PC-3 (cell line): ENCODE measurements around the gene PLD1. TPM values are rescaled to one million over a fixed set of nuclear protein-coding genes. Genes with fewer than 3 reads are reported as not detected.

ENCODE experiments used
- ATAC-seq: fragments of 200-7000 bp; cut with Tn5 transposase; 2 replicates; pipeline ENCODE4 v1.9.1; 2020; ENCODE audit warnings: mild to moderate bottlenecking, moderate library complexity
- BruUV-seq: library from RNA; stranded (reverse); fragments of 400-500 nt; replicated peaks from 2 replicates; lab custom pipeline; 2021; lab: Mats Ljungman, UMichigan
- CTCF ChIA-PET: fragments of 300-600 bp; sonication (Branson Sonifier 250); formaldehyde crosslinking; loops from one replicate; lab custom pipeline; 2022; ENCODE audit warnings: antibody characterized with exemption; lab: Charles Lee
- POLR2A ChIA-PET: fragments of 300-600 bp; sonication (Branson Sonifier 250); formaldehyde crosslinking; loops from one replicate; lab custom pipeline; 2022; ENCODE audit warnings: antibody characterized with exemption; ENCODE audit not compliant: unreplicated experiment; lab: Charles Lee
- DNase-seq: peaks from one replicate; pipeline ENCODE4 v3.0.0-alpha.2; 2015
- H2AFZ ChIP-seq: fragments of 300-600 bp; sonication (generic); 2 replicates; pipeline ENCODE4 v1.6.0; 2016; ENCODE audit warnings: antibody characterized with exemption, low read length
- H3F3A ChIP-seq: fragments of 300-600 bp; sonication (generic); one replicate; pipeline ENCODE4 v1.6.0; 2017; ENCODE audit warnings: antibody characterized with exemption, low read length, control low read depth, mild to moderate bottlenecking; ENCODE audit not compliant: unreplicated experiment
- H3K27ac ChIP-seq: fragments of 300-600 bp; sonication (generic); 2 replicates; pipeline ENCODE4 v1.5.1; 2016; ENCODE audit warnings: mild to moderate bottlenecking, low read length
- H3K27me3 ChIP-seq: fragments of 300-600 bp; sonication (generic); 2 replicates; pipeline ENCODE4 v1.6.1; 2016; ENCODE audit warnings: low read length, mixed read lengths
- H3K36me3 ChIP-seq: fragments of 300-600 bp; sonication (generic); 2 replicates; pipeline ENCODE4 v1.6.1; 2016; ENCODE audit warnings: low read depth, mixed run types, low read length, mixed read lengths
- H3K4me1 ChIP-seq: fragments of 300-600 bp; sonication (generic); 2 replicates; pipeline ENCODE4 v1.5.1; 2016; ENCODE audit warnings: low read length; ENCODE audit not compliant: insufficient read depth
- H3K4me2 ChIP-seq: fragments of 300-600 bp; sonication (generic); 2 replicates; pipeline ENCODE4 v1.6.0; 2016; ENCODE audit warnings: low read length
- H3K4me3 ChIP-seq: fragments of 300-600 bp; sonication (generic); 2 replicates; pipeline ENCODE4 v1.5.1; 2016; ENCODE audit warnings: mild to moderate bottlenecking, low read length, mixed read lengths
- H3K79me2 ChIP-seq: fragments of 300-600 bp; sonication (generic); 2 replicates; pipeline ENCODE4 v1.6.1; 2017; ENCODE audit warnings: low read length, mixed read lengths
- H3K9ac ChIP-seq: fragments of 300-600 bp; sonication (generic); 2 replicates; pipeline ENCODE4 v1.6.0; 2016; ENCODE audit warnings: mild to moderate bottlenecking, low read length
- H3K9me2 ChIP-seq: fragments of 300-600 bp; sonication (generic); replicated peaks from 2 replicates; pipeline ENCODE4 v1.6.1; 2016; ENCODE audit warnings: mixed run types, low read length, mixed read lengths
- H3K9me3 ChIP-seq: fragments of 300-600 bp; sonication (generic); 2 replicates; pipeline ENCODE4 v1.6.1; 2016; ENCODE audit warnings: low read length, mixed read lengths
- H4K20me1 ChIP-seq: fragments of 300-600 bp; sonication (generic); 2 replicates; pipeline ENCODE4 v1.6.1; 2016; ENCODE audit warnings: low read length, mixed read lengths
- CTCF ChIP-seq: fragments of 300-600 bp; sonication (generic); conservative IDR thresholded peaks from 2 replicates; pipeline ENCODE4 v1.5.1; 2017; ENCODE audit warnings: antibody characterized with exemption, low read depth, mild to moderate bottlenecking, low read length
- EZH2 ChIP-seq: fragments of 300-600 bp; sonication (generic); IDR thresholded peaks from one replicate; pipeline ENCODE4 v1.6.1; 2017; ENCODE audit warnings: antibody characterized with exemption, mild to moderate bottlenecking, low read length; ENCODE audit not compliant: unreplicated experiment
- EZH2phosphoT487 ChIP-seq: fragments of 300-600 bp; sonication (generic); IDR thresholded peaks from 2 replicates; pipeline ENCODE4 v1.6.1; 2018; ENCODE audit warnings: mild to moderate bottlenecking, antibody characterized with exemption, low read length, borderline replicate concordance
- intact Hi-C: fragments of 100-400 bp; cut with micrococcal nuclease; formaldehyde crosslinking; loops from 2 replicates; pipeline ENCODE4 v1.9.0; 2023
- total RNA-seq: library from RNA; depleted of rRNA; stranded (reverse); fragments of >200 nt; gene quantifications from 2 replicates; pipeline ENCODE4 v1.2.3, GENCODE V29; 2014

Gene PLD1
- total RNA-seq, 1 experiment from 2014 or later: 7.3 TPM

- Histone ChIP-seq H3F3A (no peaks in the 10 kb centered on the region), H3K9me3 (no peaks in the 10 kb centered on the region), H3K27ac (no peak overlapping the region), H4K20me1 (no peaks in the 10 kb centered on the region), H3K36me3 (no peaks in the 10 kb centered on the region), H3K79me2 (no peaks in the 10 kb centered on the region), H3K4me1 (no peaks in the 10 kb centered on the region), H3K9ac (no peak overlapping the region), H3K4me2 (no peak overlapping the region), H3K4me3 (no peak overlapping the region), H2AFZ (no peak overlapping the region), H3K27me3 (no peaks in the 10 kb centered on the region), H3K9me2 (no peaks in the 10 kb centered on the region)
- POLR2A ChIA-PET: no interaction called here
- intact Hi-C loops: no loop called here
- BruUV-seq: no TSS peak
- ATAC-seq (no peak), DNase-seq (no peak)
- CTCF ChIA-PET: no interaction called here
- TF ChIP-seq EZH2: no peak
- no peak for TF ChIP-seq CTCF
- TF ChIP-seq EZH2phosphoT487: no peak
Observed at GRCh38 chr3:171615281-171615680, 195.0 kb downstream of the PLD1 start.

GRCh38 chr3:171614318-171614921 lies 195.9 kb downstream of the PLD1 start:
- ATAC-seq (no peak), DNase-seq (no peak)
- no peak overlapping the region for H2AFZ ChIP-seq
- H3K27ac ChIP-seq: no peak overlapping the region
- H3K36me3 ChIP-seq: no peaks in the 10 kb centered on the region
- intact Hi-C loops: no loop called here
- no peaks in the 10 kb centered on the region for H3K27me3 ChIP-seq
- H3K9me3 ChIP-seq: no peaks in the 10 kb centered on the region
- ChIA-PET POLR2A (no interaction called here), CTCF (interaction anchor here (0.6 to 0.7 kb wide), 2 partner anchors 158 to 334 kb away, joined by 3 to 5 read pairs; no protein-coding TSS in a partner anchor)
- H3K79me2 ChIP-seq: no peaks in the 10 kb centered on the region
- peak; percentile 51 for TF ChIP-seq CTCF
- no peak for TF ChIP-seq EZH2
- no peak for TF ChIP-seq EZH2phosphoT487
- no peaks in the 10 kb centered on the region for H3F3A ChIP-seq
- no peak overlapping the region for H3K9ac ChIP-seq
- no peak overlapping the region for H3K4me3 ChIP-seq
- H3K4me1 ChIP-seq: no peaks in the 10 kb centered on the region
- H4K20me1 ChIP-seq: no peaks in the 10 kb centered on the region
- no peak overlapping the region for H3K4me2 ChIP-seq
- H3K9me2 ChIP-seq: no peaks in the 10 kb centered on the region
- no TSS peak for BruUV-seq

- ATAC-seq (no peak), DNase-seq (no peak)
- no peak for TF ChIP-seq EZH2
- TF ChIP-seq EZH2phosphoT487: no peak
- TF ChIP-seq CTCF: no peak
- intact Hi-C loops: no loop called here
- no TSS peak for BruUV-seq
- H3K4me3 ChIP-seq: no peak overlapping the region
- H3F3A ChIP-seq: no peaks in the 10 kb centered on the region
- H3K27ac ChIP-seq: no peak overlapping the region
- H3K4me1 ChIP-seq: no peaks in the 10 kb centered on the region
- H3K36me3 ChIP-seq: no peaks in the 10 kb centered on the region
- H2AFZ ChIP-seq: no peak overlapping the region
- H3K9me3 ChIP-seq: no peaks in the 10 kb centered on the region
- no peaks in the 10 kb centered on the region for H3K27me3 ChIP-seq
- no peaks in the 10 kb centered on the region for H4K20me1 ChIP-seq
- no peak overlapping the region for H3K9ac ChIP-seq
- no peaks in the 10 kb centered on the region for H3K79me2 ChIP-seq
- no peaks in the 10 kb centered on the region for H3K9me2 ChIP-seq
- POLR2A ChIA-PET: no interaction called here
- CTCF ChIA-PET: no interaction called here
- no peak overlapping the region for H3K4me2 ChIP-seq
Observed at GRCh38 chr3:171607452-171607851, 202.8 kb downstream of the PLD1 start.
